ENCODE results near the gene B3GNT4.

Gene B3GNT4

DNA sequence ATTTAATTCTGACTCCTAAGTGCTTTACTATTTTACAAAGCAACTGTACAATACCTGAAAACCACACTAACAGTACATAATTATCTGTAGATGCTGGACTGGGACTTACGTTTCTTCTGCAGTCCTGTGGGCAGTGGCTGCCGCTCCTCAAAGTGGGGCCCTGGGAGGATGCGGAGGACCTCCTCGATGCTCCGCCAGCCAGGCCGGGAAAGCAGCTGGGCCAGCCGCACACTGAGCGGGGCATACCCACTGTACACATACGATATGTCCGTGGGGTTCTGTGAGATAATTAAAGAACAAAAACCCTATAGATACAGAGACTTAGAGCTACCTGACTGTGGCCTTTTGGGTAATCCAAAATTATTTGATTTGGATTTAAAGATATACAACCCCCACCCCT is 29.2 kb downstream of the B3GNT4 start:
- H3K4me3 ChIP-seq (ENCODE audit: insufficient read depth, low read length, poor library complexity, severe bottlenecking): no peak overlapping the region
- H3K27ac ChIP-seq (ENCODE audit: low read depth, low read length): no peak overlapping the region
- H3K4me2 ChIP-seq (ENCODE audit: low read depth, low read length, poor library complexity, severe bottlenecking): no peak overlapping the region
- TF ChIP-seq, protein P1, sequence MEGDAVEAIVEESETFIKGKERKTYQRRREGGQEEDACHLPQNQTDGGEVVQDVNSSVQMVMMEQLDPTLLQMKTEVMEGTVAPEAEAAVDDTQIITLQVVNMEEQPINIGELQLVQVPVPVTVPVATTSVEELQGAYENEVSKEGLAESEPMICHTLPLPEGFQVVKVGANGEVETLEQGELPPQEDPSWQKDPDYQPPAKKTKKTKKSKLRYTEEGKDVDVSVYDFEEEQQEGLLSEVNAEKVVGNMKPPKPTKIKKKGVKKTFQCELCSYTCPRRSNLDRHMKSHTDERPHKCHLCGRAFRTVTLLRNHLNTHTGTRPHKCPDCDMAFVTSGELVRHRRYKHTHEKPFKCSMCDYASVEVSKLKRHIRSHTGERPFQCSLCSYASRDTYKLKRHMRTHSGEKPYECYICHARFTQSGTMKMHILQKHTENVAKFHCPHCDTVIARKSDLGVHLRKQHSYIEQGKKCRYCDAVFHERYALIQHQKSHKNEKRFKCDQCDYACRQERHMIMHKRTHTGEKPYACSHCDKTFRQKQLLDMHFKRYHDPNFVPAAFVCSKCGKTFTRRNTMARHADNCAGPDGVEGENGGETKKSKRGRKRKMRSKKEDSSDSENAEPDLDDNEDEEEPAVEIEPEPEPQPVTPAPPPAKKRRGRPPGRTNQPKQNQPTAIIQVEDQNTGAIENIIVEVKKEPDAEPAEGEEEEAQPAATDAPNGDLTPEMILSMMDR (IDR thresholded peaks at IDR 0.05; ENCODE audit: insufficient read depth, low read length, poor library complexity, severe bottlenecking): no peak
- no peak for TF ChIP-seq EZH2phosphoT487 (conservative IDR thresholded peaks at IDR 0.05; ENCODE audit: low read length)
- H3K79me2 ChIP-seq (ENCODE audit: insufficient read depth, low read length): no peaks in the 10 kb centered on the region
- no peaks in the 10 kb centered on the region for H3K27me3 ChIP-seq (ENCODE audit: low read length)
- no peak overlapping the region for H3K9ac ChIP-seq (ENCODE audit: low read length)
- peaks cover 3% of the 10 kb centered on the region; the same call in 1 of the 2 replicates for H3F3A ChIP-seq (ENCODE audit: insufficient read depth)
- no peaks in the 10 kb centered on the region for H4K20me1 ChIP-seq (ENCODE audit: low read depth, low read length)
- H3K36me3 ChIP-seq (ENCODE audit: low read length): peaks cover 2% of the 10 kb centered on the region; the same call in 1 of the 2 replicates
- no peaks in the 10 kb centered on the region for H3K9me3 ChIP-seq (ENCODE audit: insufficient read depth, low read length)
- no peak overlapping the region for H2AFZ ChIP-seq (ENCODE audit: low read depth, low read length, severe bottlenecking)
- no peaks in the 10 kb centered on the region for H3K9me2 ChIP-seq (replicated peaks; ENCODE audit: insufficient read depth, low read length)

- no peak overlapping the region for H3K9ac ChIP-seq (ENCODE audit: low read length)
- no peaks in the 10 kb centered on the region for H3K9me3 ChIP-seq (ENCODE audit: insufficient read depth, low read length)
- no peaks in the 10 kb centered on the region for H3K27me3 ChIP-seq (ENCODE audit: low read length)
- H3K27ac ChIP-seq (ENCODE audit: low read depth, low read length): no peak overlapping the region
- no peaks in the 10 kb centered on the region for H4K20me1 ChIP-seq (ENCODE audit: low read depth, low read length)
- H3K4me3 ChIP-seq (ENCODE audit: insufficient read depth, low read length, poor library complexity, severe bottlenecking): no peak overlapping the region
- no peaks in the 10 kb centered on the region for H3K9me2 ChIP-seq (replicated peaks; ENCODE audit: insufficient read depth, low read length)
- TF ChIP-seq, protein P1 (IDR thresholded peaks at IDR 0.05; ENCODE audit: insufficient read depth, low read length, poor library complexity, severe bottlenecking): no peak
- TF ChIP-seq EZH2phosphoT487 (conservative IDR thresholded peaks at IDR 0.05; ENCODE audit: low read length): no peak
- no peak overlapping the region for H2AFZ ChIP-seq (ENCODE audit: low read depth, low read length, severe bottlenecking)
- H3K36me3 ChIP-seq (ENCODE audit: low read length): peaks cover 2% of the 10 kb centered on the region; the same call in 1 of the 2 replicates
- no peaks in the 10 kb centered on the region for H3F3A ChIP-seq (ENCODE audit: insufficient read depth)
- H3K79me2 ChIP-seq (ENCODE audit: insufficient read depth, low read length): no peaks in the 10 kb centered on the region
- no peak overlapping the region for H3K4me2 ChIP-seq (ENCODE audit: low read depth, low read length, poor library complexity, severe bottlenecking)
Observed at GRCh38 chr12:122235741-122236140, 32.2 kb downstream of the B3GNT4 start.

- Histone ChIP-seq H3K9me3 (ENCODE audit: insufficient read depth, low read length) (no peaks in the 10 kb centered on the region), H4K20me1 (ENCODE audit: low read depth, low read length) (no peaks in the 10 kb centered on the region), H3K36me3 (ENCODE audit: low read length) (no peaks in the 10 kb centered on the region), H3K27me3 (ENCODE audit: low read length) (no peaks in the 10 kb centered on the region), H3K9me2 (replicated peaks; ENCODE audit: insufficient read depth, low read length) (no peaks in the 10 kb centered on the region), H3K9ac (ENCODE audit: low read length) (no peak overlapping the region), H3F3A (ENCODE audit: insufficient read depth) (no peaks in the 10 kb centered on the region), H3K4me3 (ENCODE audit: insufficient read depth, low read length, poor library complexity, severe bottlenecking) (no peak overlapping the region), H3K4me2 (ENCODE audit: low read depth, low read length, poor library complexity, severe bottlenecking) (no peak overlapping the region), H3K27ac (ENCODE audit: low read depth, low read length) (no peak overlapping the region), H2AFZ (ENCODE audit: low read depth, low read length, severe bottlenecking) (no peak overlapping the region), H3K79me2 (ENCODE audit: insufficient read depth, low read length) (no peaks in the 10 kb centered on the region)
- no peak for TF ChIP-seq EZH2phosphoT487 (conservative IDR thresholded peaks at IDR 0.05; ENCODE audit: low read length)
- TF ChIP-seq, protein P1 (IDR thresholded peaks at IDR 0.05; ENCODE audit: insufficient read depth, low read length, poor library complexity, severe bottlenecking): no peak
Observed at GRCh38 chr12:122238861-122239260, 35.4 kb downstream of the B3GNT4 start.
